ENCODE data around the gene NSDHL. TPM values are rescaled to one million over a fixed set of nuclear protein-coding genes. Genes with fewer than 3 reads are reported as not detected.

Gene NSDHL
- total RNA-seq, 2 experiments from 2014 or later, result 13.7 to 20.2 TPM

DNA sequence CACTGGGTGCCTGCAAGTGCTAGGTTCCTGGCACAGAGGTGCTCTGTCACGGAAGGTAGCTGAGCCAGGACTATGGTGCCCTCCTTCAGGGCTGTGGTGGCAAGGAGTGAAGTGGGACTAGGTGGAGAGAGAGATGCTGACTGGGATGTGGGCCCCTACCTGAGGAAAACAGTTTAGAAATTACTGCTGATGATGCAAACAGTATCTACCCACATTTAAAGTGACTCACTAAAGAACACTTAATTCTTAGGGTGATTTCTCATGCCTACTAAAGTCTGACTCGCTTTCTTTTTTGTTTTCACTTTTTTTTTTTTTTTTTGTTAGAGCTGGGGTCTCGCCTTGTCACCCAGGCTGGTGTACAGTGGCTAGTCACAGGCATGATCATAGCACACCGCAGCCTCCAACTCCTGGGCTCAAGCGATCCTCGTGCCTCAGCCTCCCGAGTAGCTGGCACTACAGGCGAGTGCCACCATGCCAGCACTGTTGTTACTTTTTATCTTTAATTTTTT is 70.1 kb downstream of the NSDHL start:
- BruUV-seq (replicated peaks), result no TSS peak
- Histone ChIP-seq H2AFZ (ENCODE audit: low read length) (no peak overlapping the region), H3K4me1 (ENCODE audit: insufficient read depth, low read length, poor library complexity, severe bottlenecking) (no peaks in the 10 kb centered on the region), H3K27ac (ENCODE audit: low read depth, low read length, poor library complexity, severe bottlenecking) (no peak overlapping the region), H4K20me1 (ENCODE audit: insufficient read depth, low read length) (no peaks in the 10 kb centered on the region), H3K9me3 (ENCODE audit: low read length) (no peaks in the 10 kb centered on the region), H3K36me3 (ENCODE audit: insufficient read depth, low read length) (no peaks in the 10 kb centered on the region), H3K4me2 (ENCODE audit: low read length) (no peak overlapping the region), H3K79me2 (ENCODE audit: insufficient read depth, low read depth, low read length) (no peaks in the 10 kb centered on the region), H3K9me2 (ENCODE audit: insufficient read depth, low read length) (no peaks in the 10 kb centered on the region), H3K4me3 (ENCODE audit: low read depth, low read length, poor library complexity, severe bottlenecking) (no peak overlapping the region)
- no peak for DNase-seq (ENCODE audit: low spot score)
- intact Hi-C loops (cut with micrococcal nuclease; ENCODE audit: unreplicated experiment), result no loop called here
- no peak for TF ChIP-seq EZH2phosphoT487 (IDR thresholded peaks at IDR 0.05; ENCODE audit: borderline replicate concordance, low read depth, low read length)
- TF ChIP-seq, protein P1, sequence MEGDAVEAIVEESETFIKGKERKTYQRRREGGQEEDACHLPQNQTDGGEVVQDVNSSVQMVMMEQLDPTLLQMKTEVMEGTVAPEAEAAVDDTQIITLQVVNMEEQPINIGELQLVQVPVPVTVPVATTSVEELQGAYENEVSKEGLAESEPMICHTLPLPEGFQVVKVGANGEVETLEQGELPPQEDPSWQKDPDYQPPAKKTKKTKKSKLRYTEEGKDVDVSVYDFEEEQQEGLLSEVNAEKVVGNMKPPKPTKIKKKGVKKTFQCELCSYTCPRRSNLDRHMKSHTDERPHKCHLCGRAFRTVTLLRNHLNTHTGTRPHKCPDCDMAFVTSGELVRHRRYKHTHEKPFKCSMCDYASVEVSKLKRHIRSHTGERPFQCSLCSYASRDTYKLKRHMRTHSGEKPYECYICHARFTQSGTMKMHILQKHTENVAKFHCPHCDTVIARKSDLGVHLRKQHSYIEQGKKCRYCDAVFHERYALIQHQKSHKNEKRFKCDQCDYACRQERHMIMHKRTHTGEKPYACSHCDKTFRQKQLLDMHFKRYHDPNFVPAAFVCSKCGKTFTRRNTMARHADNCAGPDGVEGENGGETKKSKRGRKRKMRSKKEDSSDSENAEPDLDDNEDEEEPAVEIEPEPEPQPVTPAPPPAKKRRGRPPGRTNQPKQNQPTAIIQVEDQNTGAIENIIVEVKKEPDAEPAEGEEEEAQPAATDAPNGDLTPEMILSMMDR (conservative IDR thresholded peaks at IDR 0.05; ENCODE audit: low read length), result no peak
- CTCF ChIA-PET (ENCODE audit: unreplicated experiment), result no interaction called here
- POLR2A ChIA-PET, result no interaction called here

DNA sequence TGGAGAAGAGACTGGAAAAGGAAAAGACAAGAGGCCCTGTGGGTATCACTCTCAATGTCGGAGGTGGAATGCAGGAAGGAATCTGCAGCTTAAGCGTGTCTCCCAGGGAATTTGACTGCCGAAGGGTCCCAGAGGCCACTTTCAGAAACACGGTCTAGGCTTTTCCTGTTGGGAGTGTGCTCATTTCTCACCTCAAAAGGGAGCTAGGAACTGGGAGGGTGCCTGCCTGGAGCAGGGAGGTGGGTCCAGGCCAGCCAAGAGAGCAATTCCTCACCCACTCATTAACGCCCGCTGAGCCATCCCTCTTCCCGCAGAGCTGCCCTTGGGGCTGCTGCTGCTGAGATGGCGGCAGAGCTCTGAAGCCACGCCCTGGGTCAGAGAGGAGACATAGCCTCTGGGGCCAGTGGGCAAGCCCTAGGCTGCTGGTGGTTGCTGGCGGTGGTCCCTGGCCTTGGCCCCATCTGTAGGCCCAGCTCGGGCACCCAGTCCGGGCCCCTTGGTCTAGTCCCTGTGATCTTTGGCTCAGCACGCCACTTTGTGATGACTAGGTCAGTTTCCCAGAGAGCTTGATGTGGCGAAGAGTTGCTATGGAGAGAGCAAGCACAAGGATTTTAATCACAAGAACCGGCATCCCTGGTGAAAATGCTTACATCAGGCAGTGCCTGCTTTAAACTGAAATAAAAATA is 71.1 kb downstream of the NSDHL start:
- no peaks in the 10 kb centered on the region for H4K20me1 ChIP-seq (ENCODE audit: insufficient read depth, low read length)
- H3K9me3 ChIP-seq (ENCODE audit: low read length), result no peaks in the 10 kb centered on the region
- H3K79me2 ChIP-seq (ENCODE audit: insufficient read depth, low read depth, low read length), result no peaks in the 10 kb centered on the region
- intact Hi-C loops (cut with micrococcal nuclease; ENCODE audit: unreplicated experiment), result no loop called here
- DNase-seq (ENCODE audit: low spot score), result no peak
- CTCF ChIA-PET (ENCODE audit: unreplicated experiment), result no interaction called here
- H3K4me3 ChIP-seq (ENCODE audit: low read depth, low read length, poor library complexity, severe bottlenecking), result no peak overlapping the region
- no peak overlapping the region for H3K4me2 ChIP-seq (ENCODE audit: low read length)
- no peak overlapping the region for H3K27ac ChIP-seq (ENCODE audit: low read depth, low read length, poor library complexity, severe bottlenecking)
- TF ChIP-seq, protein P1 (conservative IDR thresholded peaks at IDR 0.05; ENCODE audit: low read length), result no peak
- TF ChIP-seq EZH2phosphoT487 (IDR thresholded peaks at IDR 0.05; ENCODE audit: borderline replicate concordance, low read depth, low read length), result no peak
- no TSS peak for BruUV-seq (replicated peaks)
- no peaks in the 10 kb centered on the region for H3K9me2 ChIP-seq (ENCODE audit: insufficient read depth, low read length)
- no peaks in the 10 kb centered on the region for H3K36me3 ChIP-seq (ENCODE audit: insufficient read depth, low read length)
- H2AFZ ChIP-seq (ENCODE audit: low read length), result no peak overlapping the region
- H3K4me1 ChIP-seq (ENCODE audit: insufficient read depth, low read length, poor library complexity, severe bottlenecking), result no peaks in the 10 kb centered on the region
- POLR2A ChIA-PET, result no interaction called here

DNA sequence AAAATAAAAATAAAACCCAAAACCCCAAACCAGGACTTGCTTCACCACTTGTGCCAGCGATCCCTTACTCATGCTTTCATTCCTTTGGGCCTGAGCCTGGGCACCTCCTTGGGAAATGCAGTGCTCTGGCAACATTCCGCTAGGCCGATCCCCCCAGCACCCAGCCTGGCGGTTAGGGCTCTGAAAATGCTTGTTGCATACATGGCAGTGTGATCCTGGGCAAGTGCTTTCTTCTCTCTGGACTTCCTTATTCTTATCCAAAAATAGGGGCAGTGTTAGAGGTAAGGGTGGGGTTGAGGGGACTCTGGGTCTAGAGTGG is 71.6 kb downstream of the NSDHL start:
- Histone ChIP-seq H3K4me3 (ENCODE audit: low read depth, low read length, poor library complexity, severe bottlenecking) (no peak overlapping the region), H2AFZ (ENCODE audit: low read length) (no peak overlapping the region), H3K27ac (ENCODE audit: low read depth, low read length, poor library complexity, severe bottlenecking) (no peak overlapping the region), H3K9me2 (ENCODE audit: insufficient read depth, low read length) (no peaks in the 10 kb centered on the region), H3K9me3 (ENCODE audit: low read length) (no peaks in the 10 kb centered on the region), H3K36me3 (ENCODE audit: insufficient read depth, low read length) (no peaks in the 10 kb centered on the region), H3K4me1 (ENCODE audit: insufficient read depth, low read length, poor library complexity, severe bottlenecking) (no peaks in the 10 kb centered on the region), H4K20me1 (ENCODE audit: insufficient read depth, low read length) (no peaks in the 10 kb centered on the region), H3K79me2 (ENCODE audit: insufficient read depth, low read depth, low read length) (no peaks in the 10 kb centered on the region), H3K4me2 (ENCODE audit: low read length) (no peak overlapping the region)
- intact Hi-C loops (cut with micrococcal nuclease; ENCODE audit: unreplicated experiment), result no loop called here
- ChIA-PET POLR2A (no interaction called here), CTCF (ENCODE audit: unreplicated experiment) (no interaction called here)
- BruUV-seq (replicated peaks), result no TSS peak
- TF ChIP-seq EZH2phosphoT487 (IDR thresholded peaks at IDR 0.05; ENCODE audit: borderline replicate concordance, low read depth, low read length), result no peak
- TF ChIP-seq, protein P1 (conservative IDR thresholded peaks at IDR 0.05; ENCODE audit: low read length), result no peak
- no peak for DNase-seq (ENCODE audit: low spot score)
